GM19035 (cell line): Measurements from ENCODE around the gene PCDHGC3.
"Not testable (repeated sequence)": the region's sequence is repeated elsewhere in the genome, so short reads cannot be mapped to it uniquely, and the experiment has no call there.

Source experiments
- ATAC-seq: cut with Tn5 transposase; IDR thresholded peaks from one replicate; pipeline ENCODE4 v1.9.1; 2021; ENCODE audit not compliant: unreplicated experiment

Gene PCDHGC3

DNA sequence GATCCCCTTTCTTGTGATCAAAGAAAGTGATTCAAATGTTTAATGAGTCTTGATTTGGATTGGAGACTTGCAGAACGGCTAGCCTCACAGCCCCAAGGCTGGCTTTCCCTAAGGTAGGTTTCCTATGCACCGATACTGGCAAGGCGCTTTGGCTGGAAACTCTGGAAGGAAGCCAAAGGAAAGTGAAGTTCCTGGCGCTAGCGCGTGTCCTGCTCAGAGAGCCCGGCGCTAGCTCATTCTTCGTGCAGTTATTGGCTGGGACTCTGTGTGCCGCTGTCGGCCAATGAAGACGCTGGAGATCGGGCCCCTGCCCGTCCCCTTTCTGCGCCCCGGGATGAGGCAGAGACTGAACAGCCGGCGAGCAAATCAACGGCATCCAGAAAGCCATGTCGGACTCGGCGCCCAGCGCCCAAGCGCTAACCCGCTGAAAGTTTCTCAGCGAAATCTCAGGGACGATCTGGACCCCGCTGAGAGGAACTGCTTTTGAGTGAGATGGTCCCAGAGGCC lies at the start of gene PCDHGC3:
Gene PCDHGC3, plus strand, starts transcription at position 342 of the 507 bp plus-strand sequence. Its CDS starts 151 bp downstream, at position 493.
- peak; percentile 97 for ATAC-seq

DNA sequence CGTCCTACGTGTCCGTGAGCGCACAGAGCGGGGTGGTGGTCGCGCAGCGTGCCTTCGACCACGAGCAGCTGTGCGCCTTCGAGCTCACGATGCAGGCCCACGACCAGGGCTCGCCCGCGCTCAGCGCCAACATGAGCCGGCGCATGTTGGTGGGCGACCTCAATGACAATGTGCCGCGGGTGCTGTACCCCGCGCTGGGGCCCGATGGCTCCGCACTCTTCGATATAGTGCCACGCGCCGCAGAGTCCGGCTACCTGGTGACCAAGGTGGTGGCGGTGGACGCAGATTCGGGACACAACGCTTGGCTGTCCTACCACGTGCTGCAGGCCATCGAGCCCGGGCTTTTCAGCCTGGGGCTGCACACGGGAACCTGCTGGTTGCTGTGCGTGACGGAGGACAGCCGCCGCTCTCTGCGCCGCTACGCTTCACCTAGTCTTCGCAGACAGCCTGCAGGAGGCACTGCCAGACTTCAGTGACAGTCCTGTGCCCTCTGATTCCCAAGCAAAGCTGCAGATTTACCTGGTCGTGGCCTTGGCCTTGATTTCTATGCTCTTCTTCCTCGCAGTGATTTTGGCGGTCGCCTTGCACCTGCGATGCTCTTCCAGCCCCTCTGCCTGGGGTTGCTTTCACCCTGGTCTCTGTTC lies 47.9 kb upstream of the PCDHGC3 start:
- no peak for ATAC-seq

DNA sequence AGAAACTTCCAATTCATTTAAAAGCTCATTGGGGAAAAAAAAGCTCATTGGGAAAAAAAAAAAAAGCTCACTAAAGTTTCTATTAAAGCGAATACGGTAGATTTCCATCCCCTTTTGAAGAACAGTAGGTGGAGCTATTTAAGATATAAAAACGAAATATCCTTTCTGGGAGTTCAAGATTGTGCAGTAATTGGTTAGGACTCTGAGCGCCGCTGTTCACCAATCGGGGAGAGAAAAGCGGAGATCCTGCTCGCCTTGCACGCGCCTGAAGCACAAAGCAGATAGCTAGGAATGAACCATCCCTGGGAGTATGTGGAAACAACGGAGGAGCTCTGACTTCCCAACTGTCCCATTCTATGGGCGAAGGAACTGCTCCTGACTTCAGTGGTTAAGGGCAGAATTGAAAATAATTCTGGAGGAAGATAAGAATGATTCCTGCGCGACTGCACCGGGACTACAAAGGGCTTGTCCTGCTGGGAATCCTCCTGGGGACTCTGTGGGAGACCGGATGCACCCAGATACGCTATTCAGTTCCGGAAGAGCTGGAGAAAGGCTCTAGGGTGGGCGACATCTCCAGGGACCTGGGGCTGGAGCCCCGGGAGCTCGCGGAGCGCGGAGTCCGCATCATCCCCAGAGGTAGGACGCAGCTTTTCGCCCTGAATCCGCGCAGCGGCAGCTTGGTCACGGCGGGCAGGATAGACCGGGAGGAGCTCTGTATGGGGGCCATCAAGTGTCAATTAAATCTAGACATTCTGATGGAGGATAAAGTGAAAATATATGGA lies 45.2 kb upstream of the PCDHGC3 start, which contains the start of gene PCDHGA12:
Gene PCDHGA12, plus strand, starts transcription at position 176 of the 782 bp plus-strand sequence. Its CDS starts 253 bp downstream, at position 429.
- ATAC-seq: peak; percentile 83

DNA sequence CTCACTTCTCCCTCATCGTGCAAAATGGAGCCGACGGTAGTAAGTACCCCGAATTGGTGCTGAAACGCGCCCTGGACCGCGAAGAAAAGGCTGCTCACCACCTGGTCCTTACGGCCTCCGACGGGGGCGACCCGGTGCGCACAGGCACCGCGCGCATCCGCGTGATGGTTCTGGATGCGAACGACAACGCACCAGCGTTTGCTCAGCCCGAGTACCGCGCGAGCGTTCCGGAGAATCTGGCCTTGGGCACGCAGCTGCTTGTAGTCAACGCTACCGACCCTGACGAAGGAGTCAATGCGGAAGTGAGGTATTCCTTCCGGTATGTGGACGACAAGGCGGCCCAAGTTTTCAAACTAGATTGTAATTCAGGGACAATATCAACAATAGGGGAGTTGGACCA lies 44.5 kb upstream of the PCDHGC3 start:
- ATAC-seq: peak; percentile 33

DNA sequence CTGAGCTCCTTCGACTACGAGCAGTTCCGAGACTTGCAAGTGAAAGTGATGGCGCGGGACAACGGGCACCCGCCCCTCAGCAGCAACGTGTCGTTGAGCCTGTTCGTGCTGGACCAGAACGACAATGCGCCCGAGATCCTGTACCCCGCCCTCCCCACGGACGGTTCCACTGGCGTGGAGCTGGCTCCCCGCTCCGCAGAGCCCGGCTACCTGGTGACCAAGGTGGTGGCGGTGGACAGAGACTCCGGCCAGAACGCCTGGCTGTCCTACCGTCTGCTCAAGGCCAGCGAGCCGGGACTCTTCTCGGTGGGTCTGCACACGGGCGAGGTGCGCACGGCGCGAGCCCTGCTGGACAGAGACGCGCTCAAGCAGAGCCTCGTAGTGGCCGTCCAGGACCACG lies 43.5 kb upstream of the PCDHGC3 start:
- ATAC-seq: not testable (repeated sequence)

DNA sequence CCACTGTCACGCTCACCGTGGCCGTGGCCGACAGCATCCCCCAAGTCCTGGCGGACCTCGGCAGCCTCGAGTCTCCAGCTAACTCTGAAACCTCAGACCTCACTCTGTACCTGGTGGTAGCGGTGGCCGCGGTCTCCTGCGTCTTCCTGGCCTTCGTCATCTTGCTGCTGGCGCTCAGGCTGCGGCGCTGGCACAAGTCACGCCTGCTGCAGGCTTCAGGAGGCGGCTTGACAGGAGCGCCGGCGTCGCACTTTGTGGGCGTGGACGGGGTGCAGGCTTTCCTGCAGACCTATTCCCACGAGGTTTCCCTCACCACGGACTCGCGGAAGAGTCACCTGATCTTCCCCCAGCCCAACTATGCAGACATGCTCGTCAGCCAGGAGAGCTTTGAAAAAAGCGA lies 43.0 kb upstream of the PCDHGC3 start:
- not testable (repeated sequence) for ATAC-seq

DNA sequence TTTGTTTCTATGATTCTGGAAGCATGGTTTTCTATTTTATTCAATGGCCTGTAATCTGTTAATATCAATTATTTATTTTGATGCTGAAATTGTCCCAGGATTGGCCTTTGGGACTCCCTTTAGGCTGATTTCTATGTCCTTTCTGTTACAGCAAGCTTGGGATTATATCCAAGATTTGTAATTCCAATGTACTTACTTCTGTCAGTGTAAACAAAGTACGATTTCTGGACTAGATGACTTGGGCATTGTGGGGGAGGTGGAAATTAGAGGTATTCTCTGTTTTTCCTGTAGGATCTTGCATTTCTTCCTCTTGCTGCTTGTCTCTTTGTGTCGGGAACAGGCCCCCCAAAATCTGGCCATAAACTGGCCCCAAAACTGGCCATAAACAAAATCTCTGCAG lies 41.8 kb upstream of the PCDHGC3 start:
- no peak for ATAC-seq

DNA sequence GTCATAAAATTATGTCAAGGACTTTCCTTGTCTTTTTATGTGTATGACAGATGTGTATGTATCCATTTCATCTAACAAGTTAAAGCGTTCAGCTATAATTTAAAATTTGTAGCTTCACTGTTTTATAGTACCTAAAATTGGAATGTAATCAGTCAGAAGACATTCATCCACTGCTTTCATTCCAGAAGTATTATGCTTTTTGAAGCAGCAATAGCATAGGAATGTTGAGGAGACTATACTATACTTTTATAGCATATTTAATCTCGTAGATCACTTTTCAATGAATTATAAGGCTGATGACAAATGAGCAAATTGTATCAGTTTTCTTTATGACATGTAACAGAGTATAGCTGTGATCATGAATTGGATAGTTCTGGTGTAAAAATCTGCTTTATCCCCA lies 38.5 kb upstream of the PCDHGC3 start:
- no peak for ATAC-seq

DNA sequence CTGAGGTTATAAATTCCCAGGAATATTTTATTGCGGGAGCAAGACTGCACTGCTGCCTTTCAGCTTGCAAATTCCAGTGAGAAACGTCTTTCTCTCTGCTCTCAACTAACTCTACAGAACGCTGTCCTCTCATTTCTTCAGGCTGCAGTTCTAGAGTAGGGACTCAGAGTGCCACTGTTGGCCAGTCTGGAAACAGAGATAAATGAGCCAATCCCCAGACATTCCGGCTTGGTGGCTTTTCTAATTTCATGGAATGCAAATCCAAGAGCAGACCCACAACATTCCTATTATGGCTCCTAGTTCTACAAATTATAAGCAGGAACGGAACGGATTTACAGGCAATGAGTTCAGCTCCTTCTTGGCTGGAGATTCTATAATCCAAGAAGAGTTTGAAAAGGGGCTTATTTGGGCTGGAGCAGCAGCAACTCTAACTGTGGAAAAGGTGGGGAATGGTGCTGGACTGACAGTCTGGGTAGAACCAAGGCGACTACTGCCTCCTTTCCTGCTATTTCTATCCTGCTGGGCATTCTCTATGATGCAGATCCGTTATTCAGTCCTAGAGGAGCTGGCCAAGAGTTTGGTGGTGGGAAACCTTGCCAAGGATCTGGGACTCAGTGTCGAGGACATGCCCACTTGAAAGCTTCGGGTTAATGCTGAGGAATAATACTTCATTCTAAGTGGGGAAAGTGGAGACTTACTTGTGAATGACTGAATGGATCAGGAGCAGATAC lies 36.2 kb upstream of the PCDHGC3 start:
- ATAC-seq: no peak

DNA sequence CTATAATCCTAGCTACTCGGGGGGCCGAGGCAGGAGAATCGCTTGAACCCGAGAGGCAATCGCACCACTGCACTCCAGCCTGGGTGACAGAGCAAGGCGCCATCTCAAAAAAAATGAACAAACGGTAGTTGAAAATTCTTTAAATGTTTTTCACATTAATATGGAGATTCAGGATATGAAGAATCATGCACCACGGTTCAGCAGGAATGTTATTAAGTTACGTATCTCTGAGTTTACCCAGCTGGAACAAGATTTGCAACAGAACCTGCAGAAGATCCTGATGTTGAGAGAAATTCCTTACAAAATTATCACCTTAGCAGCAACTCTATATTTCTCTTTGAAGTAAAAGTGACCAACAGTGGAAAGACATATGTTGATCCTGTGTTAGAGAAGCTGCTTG lies 35.4 kb upstream of the PCDHGC3 start:
- no peak for ATAC-seq

DNA sequence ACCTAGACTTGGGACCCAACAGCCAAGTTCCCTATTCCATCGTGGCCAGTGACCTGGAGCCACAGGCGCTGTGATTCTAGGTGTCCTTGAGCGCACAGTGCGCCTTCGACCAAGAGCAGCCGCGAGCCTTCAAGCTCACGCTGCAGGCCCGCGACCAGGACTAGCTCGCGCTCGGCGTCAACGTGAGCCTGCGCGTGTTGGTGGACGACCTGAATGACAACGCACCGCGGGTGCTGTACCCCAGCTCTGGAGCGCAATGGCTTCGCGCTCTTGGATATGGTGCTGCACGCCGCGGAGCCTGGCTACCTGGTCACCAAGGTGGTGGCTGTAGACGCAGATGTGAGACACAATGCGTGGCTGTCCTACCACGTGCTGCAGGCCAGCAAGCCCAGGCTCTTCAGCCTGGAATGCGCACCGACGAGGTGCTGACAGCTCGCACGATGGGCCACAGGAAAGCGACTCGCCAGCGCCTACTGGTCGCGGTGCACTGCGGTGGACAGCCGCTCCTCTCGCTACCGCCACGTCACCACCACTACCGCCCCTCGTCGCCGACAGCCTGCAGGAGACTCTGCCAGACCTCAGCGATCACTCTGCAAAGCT lies 34.1 kb upstream of the PCDHGC3 start:
- ATAC-seq: no peak

DNA sequence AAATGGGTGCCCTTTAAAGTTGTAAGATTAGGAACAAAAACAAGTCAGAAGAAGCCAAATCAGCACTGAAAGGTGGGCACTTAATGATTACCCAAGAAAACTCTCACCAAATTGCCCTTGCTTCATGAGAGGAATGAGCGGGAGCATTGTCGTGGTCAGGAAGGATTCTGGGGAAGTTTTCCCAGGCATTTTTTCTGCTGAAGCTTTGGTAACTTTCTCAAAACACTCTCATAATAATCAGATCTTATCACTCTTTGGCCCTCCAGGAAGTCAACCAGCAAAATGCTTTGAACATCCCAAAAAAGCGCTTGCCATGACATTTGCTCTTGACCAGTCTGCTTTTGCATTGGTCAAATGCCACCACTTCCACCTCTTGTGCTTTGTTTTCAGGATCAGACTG lies 10.4 kb upstream of the PCDHGC3 start:
- ATAC-seq: no peak

DNA sequence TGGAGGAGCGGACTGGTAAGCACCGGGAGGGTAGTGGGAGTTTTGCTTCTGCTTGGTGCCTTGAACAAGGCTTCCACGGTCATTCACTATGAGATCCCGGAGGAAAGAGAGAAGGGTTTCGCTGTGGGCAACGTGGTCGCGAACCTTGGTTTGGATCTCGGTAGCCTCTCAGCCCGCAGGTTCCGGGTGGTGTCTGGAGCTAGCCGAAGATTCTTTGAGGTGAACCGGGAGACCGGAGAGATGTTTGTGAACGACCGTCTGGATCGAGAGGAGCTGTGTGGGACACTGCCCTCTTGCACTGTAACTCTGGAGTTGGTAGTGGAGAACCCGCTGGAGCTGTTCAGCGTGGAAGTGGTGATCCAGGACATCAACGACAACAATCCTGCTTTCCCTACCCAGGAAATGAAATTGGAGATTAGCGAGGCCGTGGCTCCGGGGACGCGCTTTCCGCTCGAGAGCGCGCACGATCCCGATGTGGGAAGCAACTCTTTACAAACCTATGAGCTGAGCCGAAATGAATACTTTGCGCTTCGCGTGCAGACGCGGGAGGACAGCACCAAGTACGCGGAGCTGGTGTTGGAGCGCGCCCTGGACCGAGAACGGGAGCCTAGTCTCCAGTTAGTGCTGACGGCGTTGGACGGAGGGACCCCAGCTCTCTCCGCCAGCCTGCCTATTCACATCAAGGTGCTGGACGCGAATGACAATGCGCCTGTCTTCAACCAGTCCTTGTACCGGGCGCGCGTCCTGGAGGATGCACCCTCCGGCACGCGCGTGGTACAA lies 556 bp downstream of the PCDHGC3 start:
- peak; percentile 30 for ATAC-seq

DNA sequence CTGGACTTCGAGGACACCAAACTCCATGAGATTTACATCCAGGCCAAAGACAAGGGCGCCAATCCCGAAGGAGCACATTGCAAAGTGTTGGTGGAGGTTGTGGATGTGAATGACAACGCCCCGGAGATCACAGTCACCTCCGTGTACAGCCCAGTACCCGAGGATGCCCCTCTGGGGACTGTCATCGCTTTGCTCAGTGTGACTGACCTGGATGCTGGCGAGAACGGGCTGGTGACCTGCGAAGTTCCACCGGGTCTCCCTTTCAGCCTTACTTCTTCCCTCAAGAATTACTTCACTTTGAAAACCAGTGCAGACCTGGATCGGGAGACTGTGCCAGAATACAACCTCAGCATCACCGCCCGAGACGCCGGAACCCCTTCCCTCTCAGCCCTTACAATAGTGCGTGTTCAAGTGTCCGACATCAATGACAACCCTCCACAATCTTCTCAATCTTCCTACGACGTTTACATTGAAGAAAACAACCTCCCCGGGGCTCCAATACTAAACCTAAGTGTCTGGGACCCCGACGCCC lies 1.3 kb downstream of the PCDHGC3 start:
- no peak for ATAC-seq

DNA sequence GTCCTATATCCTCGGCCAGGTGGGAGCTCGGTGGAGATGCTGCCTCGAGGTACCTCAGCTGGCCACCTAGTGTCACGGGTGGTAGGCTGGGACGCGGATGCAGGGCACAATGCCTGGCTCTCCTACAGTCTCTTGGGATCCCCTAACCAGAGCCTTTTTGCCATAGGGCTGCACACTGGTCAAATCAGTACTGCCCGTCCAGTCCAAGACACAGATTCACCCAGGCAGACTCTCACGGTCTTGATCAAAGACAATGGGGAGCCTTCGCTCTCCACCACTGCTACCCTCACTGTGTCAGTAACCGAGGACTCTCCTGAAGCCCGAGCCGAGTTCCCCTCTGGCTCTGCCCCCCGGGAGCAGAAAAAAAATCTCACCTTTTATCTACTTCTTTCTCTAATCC lies 2.0 kb downstream of the PCDHGC3 start:
- ATAC-seq: no peak

DNA sequence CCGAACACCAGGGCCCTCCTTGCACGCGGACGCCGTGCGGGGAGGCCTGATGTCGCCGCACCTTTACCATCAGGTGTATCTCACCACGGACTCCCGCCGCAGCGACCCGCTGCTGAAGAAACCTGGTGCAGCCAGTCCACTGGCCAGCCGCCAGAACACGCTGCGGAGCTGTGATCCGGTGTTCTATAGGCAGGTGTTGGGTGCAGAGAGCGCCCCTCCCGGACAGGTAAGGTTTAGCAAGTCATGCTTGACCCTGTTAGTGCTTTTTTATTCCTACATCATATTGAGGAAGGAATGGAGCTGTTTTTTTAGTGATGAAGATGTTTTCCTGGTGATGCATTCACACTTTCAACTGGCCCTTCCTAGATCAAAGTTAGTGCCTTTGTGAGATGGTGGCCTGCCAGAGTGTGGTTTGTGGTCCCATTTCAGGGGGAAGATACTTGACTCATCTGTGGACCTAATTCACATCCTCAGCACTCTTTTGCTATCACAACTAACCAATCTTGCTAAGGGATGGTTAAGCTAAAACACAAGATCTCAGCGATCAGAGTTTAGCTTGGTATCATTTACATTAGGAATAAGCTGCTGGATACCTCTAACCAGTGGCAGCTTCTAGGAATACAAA lies 2.7 kb downstream of the PCDHGC3 start:
- no peak for ATAC-seq

DNA sequence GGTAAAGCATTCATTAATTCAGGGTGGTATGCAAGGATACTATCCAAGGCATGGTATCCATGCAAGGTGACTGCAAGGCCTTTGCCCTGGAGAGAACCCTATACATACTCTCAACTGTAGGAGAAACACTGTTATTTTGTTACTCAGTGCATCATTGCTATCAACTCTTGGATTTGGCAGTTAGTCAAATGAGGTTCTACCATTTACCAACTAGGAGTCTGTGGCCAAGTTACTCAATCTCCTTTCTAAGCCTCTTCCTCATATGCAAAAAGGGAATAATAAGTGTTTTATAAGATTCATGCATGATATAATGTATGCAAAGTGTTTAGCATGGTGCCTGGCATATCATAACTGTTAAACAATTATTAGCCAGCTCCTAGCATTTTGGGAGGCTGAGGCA lies 4.0 kb downstream of the PCDHGC3 start:
- no peak for ATAC-seq

DNA sequence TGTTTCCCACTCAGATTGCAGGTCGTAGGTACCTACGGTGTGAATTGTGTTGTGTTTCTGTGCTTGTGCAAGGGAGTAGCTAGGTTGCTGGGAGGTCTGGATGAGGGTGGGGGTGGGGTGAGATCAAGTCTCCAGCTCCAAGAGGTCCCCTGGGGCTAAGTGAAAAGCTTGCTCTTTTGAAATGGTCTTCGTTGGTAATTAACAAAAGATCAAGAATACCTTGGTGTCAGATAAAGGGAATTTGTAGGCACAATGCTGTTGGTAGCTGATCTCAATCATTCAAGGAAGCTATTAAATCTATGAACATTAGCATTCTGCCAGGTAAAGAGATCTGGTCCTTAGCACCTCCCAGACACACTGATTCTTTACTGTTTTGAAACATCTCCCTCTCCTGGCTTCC lies 8.1 kb downstream of the PCDHGC3 start:
- no peak for ATAC-seq

DNA sequence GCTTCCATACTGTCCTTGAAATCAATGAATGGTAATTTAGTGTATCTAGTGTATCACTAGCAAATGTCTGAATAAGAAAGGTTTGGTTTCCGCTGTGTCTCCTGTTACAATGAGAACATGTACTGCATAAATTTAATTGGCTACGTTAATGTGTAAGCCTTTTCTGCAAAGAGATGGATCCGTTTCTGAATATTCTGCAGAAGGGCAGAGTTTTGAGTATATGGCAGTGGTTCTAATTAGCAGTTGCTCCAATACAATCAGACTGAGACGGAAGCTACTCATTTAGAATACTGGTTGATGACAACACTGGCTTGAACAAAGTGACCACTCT lies 8.5 kb downstream of the PCDHGC3 start:
- ATAC-seq: no peak
